Cardiac muscle cell (in vitro differentiated cells and primary cell): ENCODE data around the gene PRKCA. TPM values are rescaled to one million over a fixed set of nuclear protein-coding genes. Genes with fewer than 3 reads are reported as not detected.

Experiments used
- DNase-seq, 2 donors: peaks; one replicate each; pipeline versions ENCODE4 v3.0.0 to v3.0.0-alpha.2; 2010 to 2017; ENCODE audit warnings: low read depth in 1 of 2, low spot score in 1 of 2
- H3K27ac ChIP-seq: fragments of 200-600 bp; sonication (generic); 2 replicates; pipeline ENCODE4 v1.5.1; 2016
- H3K27me3 ChIP-seq: fragments of 200-600 bp; sonication (generic); 2 replicates; pipeline ENCODE4 v1.6.0; 2016; ENCODE audit warnings: control low read depth
- H3K36me3 ChIP-seq: fragments of 200-600 bp; sonication (generic); 2 replicates; pipeline ENCODE4 v1.5.1; 2016; ENCODE audit warnings: control low read depth
- H3K4me1 ChIP-seq: fragments of 200-600 bp; sonication (generic); 2 replicates; pipeline ENCODE4 v1.8.1; 2017; ENCODE audit warnings: low read depth, mild to moderate bottlenecking, mixed run types
- H3K4me3 ChIP-seq: fragments of 200-600 bp; sonication (generic); 2 replicates; pipeline ENCODE4 v1.5.1; 2016; ENCODE audit warnings: mild to moderate bottlenecking
- H3K9me3 ChIP-seq: fragments of 200-600 bp; sonication (generic); 2 replicates; pipeline ENCODE4 v1.5.1; 2017; ENCODE audit warnings: low read depth, mild to moderate bottlenecking, control low read depth
- CTCF ChIP-seq: IDR thresholded peaks from 2 replicates; pipeline ENCODE4 v1.5.1; 2012; ENCODE audit warnings: low read depth, mild to moderate bottlenecking, low read length
- polyA plus RNA-seq: library from polyadenylated mRNA; unstranded; fragments of >200 nt; fragmentation: Nextera tagmentation; extraction: Ambion mirVana; gene quantifications from 2 replicates; pipeline ENCODE4 v1.2.1, GENCODE V29; 2016
- total RNA-seq: library from RNA; depleted of rRNA; stranded (reverse); fragments of >200 nt; gene quantifications from 2 replicates; pipeline ENCODE4 v1.2.3, GENCODE V29; 2016

PRKCA gene
- total and polyA plus RNA-seq, 2 experiments from 2014 or later, result 3.1 to 10.3 TPM

GRCh38 chr17:66786107-66786506 lies 483.7 kb downstream of the PRKCA start:
- no peak for DNase-seq
- no peak overlapping the region for H3K4me3 ChIP-seq
- no peak overlapping the region for H3K27ac ChIP-seq
- TF ChIP-seq CTCF, result no peak
- no peaks in the 10 kb centered on the region for H3K36me3 ChIP-seq
- no peaks in the 10 kb centered on the region for H3K27me3 ChIP-seq
- H3K4me1 ChIP-seq, result no peaks in the 10 kb centered on the region
- no peaks in the 10 kb centered on the region for H3K9me3 ChIP-seq

- TF ChIP-seq CTCF, result no peak
- Histone ChIP-seq H3K36me3 (no peaks in the 10 kb centered on the region), H3K27ac (no peak overlapping the region), H3K27me3 (no peaks in the 10 kb centered on the region), H3K4me3 (no peak overlapping the region), H3K9me3 (no peaks in the 10 kb centered on the region), H3K4me1 (no peaks in the 10 kb centered on the region)
- no peak for DNase-seq
These were observed 485.5 kb downstream of the PRKCA start for GRCh38 chr17:66787914-66788313.

GRCh38 chr17:66789093-66789492 lies 486.7 kb downstream of the PRKCA start:
- Histone ChIP-seq H3K4me1 (no peaks in the 10 kb centered on the region), H3K27me3 (no peaks in the 10 kb centered on the region), H3K4me3 (no peak overlapping the region), H3K9me3 (no peaks in the 10 kb centered on the region), H3K36me3 (no peaks in the 10 kb centered on the region), H3K27ac (no peak overlapping the region)
- DNase-seq, result no peak
- no peak for TF ChIP-seq CTCF

GRCh38 chr17:66789961-66790437 lies 487.6 kb downstream of the PRKCA start:
- Histone ChIP-seq H3K27me3 (no peaks in the 10 kb centered on the region), H3K4me3 (no peak overlapping the region), H3K4me1 (no peaks in the 10 kb centered on the region), H3K27ac (no peak overlapping the region), H3K36me3 (no peaks in the 10 kb centered on the region), H3K9me3 (no peaks in the 10 kb centered on the region)
- TF ChIP-seq CTCF, result no peak
- no peak for DNase-seq

GRCh38 chr17:66790501-66791061 lies 488.2 kb downstream of the PRKCA start:
- H3K4me3 ChIP-seq, result no peak overlapping the region
- H3K27ac ChIP-seq, result no peak overlapping the region
- no peaks in the 10 kb centered on the region for H3K27me3 ChIP-seq
- H3K9me3 ChIP-seq, result no peaks in the 10 kb centered on the region
- DNase-seq, result peak in 1 of 2 donors; percentile 18
- no peak for TF ChIP-seq CTCF
- H3K36me3 ChIP-seq, result no peaks in the 10 kb centered on the region
- H3K4me1 ChIP-seq, result no peaks in the 10 kb centered on the region

- H3K4me3 ChIP-seq, result no peak overlapping the region
- no peak for TF ChIP-seq CTCF
- no peak overlapping the region for H3K27ac ChIP-seq
- no peaks in the 10 kb centered on the region for H3K4me1 ChIP-seq
- no peak for DNase-seq
- no peaks in the 10 kb centered on the region for H3K9me3 ChIP-seq
- H3K27me3 ChIP-seq, result no peaks in the 10 kb centered on the region
- no peaks in the 10 kb centered on the region for H3K36me3 ChIP-seq
These were observed 488.9 kb downstream of the PRKCA start for GRCh38 chr17:66791347-66791746.
